ENCODE measurements around the gene MECP2. TPM values are rescaled to one million over a fixed set of nuclear protein-coding genes. Genes with fewer than 3 reads are reported as not detected.

MECP2 gene
- total RNA-seq, 2 experiments from 2014 or later, result 31.2 to 48.6 TPM

DNA sequence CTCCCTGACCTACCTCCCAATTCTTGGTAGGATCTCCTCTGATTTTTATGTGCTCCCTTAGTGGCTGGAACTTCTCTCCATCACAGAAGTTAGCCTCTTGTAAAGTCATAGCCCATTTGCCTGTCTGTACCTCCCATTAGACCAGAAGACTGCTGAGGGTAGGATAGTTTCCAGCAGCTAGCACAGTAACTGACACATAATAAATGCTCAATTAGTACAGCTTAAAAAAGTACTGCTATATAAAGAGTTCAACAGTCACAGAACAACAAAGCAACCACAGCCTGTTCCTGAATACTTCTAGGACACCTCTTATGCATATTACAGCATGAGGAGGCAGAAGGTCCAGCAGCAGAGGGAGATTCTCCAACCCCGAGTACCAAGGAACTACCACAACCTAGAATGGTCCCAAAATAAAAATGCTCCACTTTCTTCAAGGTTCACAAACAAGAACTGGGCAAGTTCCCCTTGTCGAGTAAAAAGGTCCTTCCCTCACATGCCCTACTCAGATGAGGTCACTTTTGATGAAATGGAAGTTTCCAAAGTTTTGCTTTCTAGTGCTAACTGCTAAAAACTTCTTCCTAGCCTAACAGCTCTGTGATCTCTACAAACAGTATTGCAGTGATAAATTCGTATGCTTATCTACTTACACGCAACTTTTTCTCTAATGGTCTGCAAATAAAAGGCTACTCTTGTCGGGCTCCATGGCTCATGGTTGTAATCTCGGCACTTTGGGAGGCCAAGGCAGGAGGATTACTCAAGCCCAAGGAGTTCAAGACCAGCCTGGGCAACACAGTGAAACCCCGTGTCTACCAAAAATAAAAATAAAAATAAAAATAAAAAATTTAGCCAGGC is 12.8 kb downstream of the MECP2 start:
- ChIA-PET POLR2A (interaction anchor here (0.9 kb wide), 1 partner anchor 9 kb away, joined by 10 read pairs; no protein-coding TSS in a partner anchor), CTCF (ENCODE audit: unreplicated experiment) (no interaction called here)
- no peak overlapping the region for H2AFZ ChIP-seq (ENCODE audit: low read length)
- intact Hi-C loops (cut with micrococcal nuclease; ENCODE audit: unreplicated experiment), result no loop called here
- no peaks in the 10 kb centered on the region for H3K4me1 ChIP-seq (ENCODE audit: insufficient read depth, low read length, poor library complexity, severe bottlenecking)
- H3K4me3 ChIP-seq (ENCODE audit: low read depth, low read length, poor library complexity, severe bottlenecking), result no peak overlapping the region
- no peak overlapping the region for H3K27ac ChIP-seq (ENCODE audit: low read depth, low read length, poor library complexity, severe bottlenecking)
- peaks cover 40% of the 10 kb centered on the region; the same call in 1 of the 2 replicates for H3K79me2 ChIP-seq (ENCODE audit: insufficient read depth, low read depth, low read length)
- TF ChIP-seq, protein P1, sequence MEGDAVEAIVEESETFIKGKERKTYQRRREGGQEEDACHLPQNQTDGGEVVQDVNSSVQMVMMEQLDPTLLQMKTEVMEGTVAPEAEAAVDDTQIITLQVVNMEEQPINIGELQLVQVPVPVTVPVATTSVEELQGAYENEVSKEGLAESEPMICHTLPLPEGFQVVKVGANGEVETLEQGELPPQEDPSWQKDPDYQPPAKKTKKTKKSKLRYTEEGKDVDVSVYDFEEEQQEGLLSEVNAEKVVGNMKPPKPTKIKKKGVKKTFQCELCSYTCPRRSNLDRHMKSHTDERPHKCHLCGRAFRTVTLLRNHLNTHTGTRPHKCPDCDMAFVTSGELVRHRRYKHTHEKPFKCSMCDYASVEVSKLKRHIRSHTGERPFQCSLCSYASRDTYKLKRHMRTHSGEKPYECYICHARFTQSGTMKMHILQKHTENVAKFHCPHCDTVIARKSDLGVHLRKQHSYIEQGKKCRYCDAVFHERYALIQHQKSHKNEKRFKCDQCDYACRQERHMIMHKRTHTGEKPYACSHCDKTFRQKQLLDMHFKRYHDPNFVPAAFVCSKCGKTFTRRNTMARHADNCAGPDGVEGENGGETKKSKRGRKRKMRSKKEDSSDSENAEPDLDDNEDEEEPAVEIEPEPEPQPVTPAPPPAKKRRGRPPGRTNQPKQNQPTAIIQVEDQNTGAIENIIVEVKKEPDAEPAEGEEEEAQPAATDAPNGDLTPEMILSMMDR (conservative IDR thresholded peaks at IDR 0.05; ENCODE audit: low read length), result no peak
- no peak for TF ChIP-seq EZH2phosphoT487 (IDR thresholded peaks at IDR 0.05; ENCODE audit: borderline replicate concordance, low read depth, low read length)
- no peaks in the 10 kb centered on the region for H3K9me3 ChIP-seq (ENCODE audit: low read length)
- H3K9me2 ChIP-seq (ENCODE audit: insufficient read depth, low read length), result no peaks in the 10 kb centered on the region
- H3K4me2 ChIP-seq (ENCODE audit: low read length), result no peak overlapping the region
- no peak for DNase-seq (ENCODE audit: low spot score)
- BruUV-seq (replicated peaks), result no TSS peak
- H4K20me1 ChIP-seq (ENCODE audit: insufficient read depth, low read length), result no peaks in the 10 kb centered on the region
- H3K36me3 ChIP-seq (ENCODE audit: insufficient read depth, low read length), result peaks cover 17% of the 10 kb centered on the region

- DNase-seq (ENCODE audit: low spot score), result no peak
- Histone ChIP-seq H2AFZ (ENCODE audit: low read length) (no peak overlapping the region), H4K20me1 (ENCODE audit: insufficient read depth, low read length) (no peaks in the 10 kb centered on the region), H3K9me3 (ENCODE audit: low read length) (no peaks in the 10 kb centered on the region), H3K36me3 (ENCODE audit: insufficient read depth, low read length) (peaks cover 17% of the 10 kb centered on the region), H3K4me2 (ENCODE audit: low read length) (no peak overlapping the region), H3K4me1 (ENCODE audit: insufficient read depth, low read length, poor library complexity, severe bottlenecking) (no peaks in the 10 kb centered on the region), H3K4me3 (ENCODE audit: low read depth, low read length, poor library complexity, severe bottlenecking) (no peak overlapping the region), H3K27ac (ENCODE audit: low read depth, low read length, poor library complexity, severe bottlenecking) (no peak overlapping the region), H3K9me2 (ENCODE audit: insufficient read depth, low read length) (no peaks in the 10 kb centered on the region), H3K79me2 (ENCODE audit: insufficient read depth, low read depth, low read length) (peaks cover 32% of the 10 kb centered on the region; the same call in 1 of the 2 replicates)
- POLR2A ChIA-PET, result interaction anchor here (0.5 to 0.7 kb wide), 2 partner anchors 12 to 362 kb away, joined by 3 to 5 read pairs; no protein-coding TSS in a partner anchor
- CTCF ChIA-PET (ENCODE audit: unreplicated experiment), result no interaction called here
- TF ChIP-seq, protein P1 (conservative IDR thresholded peaks at IDR 0.05; ENCODE audit: low read length), result no peak
- TF ChIP-seq EZH2phosphoT487 (IDR thresholded peaks at IDR 0.05; ENCODE audit: borderline replicate concordance, low read depth, low read length), result no peak
- intact Hi-C loops (cut with micrococcal nuclease; ENCODE audit: unreplicated experiment), result no loop called here
- BruUV-seq (replicated peaks), result no TSS peak
Observed at GRCh38 chrX:154083126-154083517, 14.4 kb downstream of the MECP2 start.
